ENCODE data around the gene NTM. TPM values are rescaled to one million over a fixed set of nuclear protein-coding genes. Genes with fewer than 3 reads are reported as not detected.
A peak's percentile ranks its signal among the peaks of the same experiment; 100 is the strongest.
"Not testable (repeated sequence)": the region's sequence is repeated elsewhere in the genome, so short reads cannot be mapped to it uniquely, and the experiment has no call there.

The NTM gene
- total RNA-seq, 1 donor from 2014 or later, result 4.3 TPM

DNA sequence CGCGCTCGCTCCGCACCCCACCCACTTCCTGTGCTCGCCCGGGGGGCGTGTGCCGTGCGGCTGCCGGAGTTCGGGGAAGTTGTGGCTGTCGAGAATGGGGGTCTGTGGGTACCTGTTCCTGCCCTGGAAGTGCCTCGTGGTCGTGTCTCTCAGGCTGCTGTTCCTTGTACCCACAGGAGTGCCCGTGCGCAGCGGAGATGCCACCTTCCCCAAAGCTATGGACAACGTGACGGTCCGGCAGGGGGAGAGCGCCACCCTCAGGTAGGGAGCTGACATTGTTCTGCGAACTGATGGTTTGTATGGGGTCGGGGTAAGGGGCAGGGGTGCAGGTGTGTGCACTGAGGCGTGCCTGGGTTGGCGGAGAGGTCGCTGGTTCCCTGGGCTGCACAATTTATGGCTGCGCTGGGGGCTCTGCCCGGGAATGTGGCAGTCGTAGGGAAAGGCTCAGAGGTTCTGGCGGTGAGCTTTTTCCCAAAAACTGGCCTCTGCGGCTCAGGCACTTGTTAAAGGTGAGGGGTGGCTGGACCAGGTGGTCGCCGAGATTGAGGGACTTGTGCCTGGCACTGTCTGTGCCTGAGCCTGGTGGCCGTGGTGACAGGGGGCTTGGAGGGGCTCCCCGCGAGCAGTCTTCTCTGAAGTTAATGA, 541.1 kb downstream of the NTM start:
- H3K36me3 Mint-ChIP-seq (ENCODE audit: insufficient read depth); H3K4me1 Mint-ChIP-seq (ENCODE audit: low read depth); DNase-seq (ENCODE audit: low spot score, unreplicated experiment); H3K27ac Mint-ChIP-seq; H3K9me3 Mint-ChIP-seq (ENCODE audit: low read depth): not testable (repeated sequence)
- Mint-ChIP-seq H3K4me3 (ENCODE audit: low read depth) (peak overlapping the region; percentile 83), H3K27me3 (peaks cover 70% of the 10 kb centered on the region)
- TF ChIP-seq, protein P1, sequence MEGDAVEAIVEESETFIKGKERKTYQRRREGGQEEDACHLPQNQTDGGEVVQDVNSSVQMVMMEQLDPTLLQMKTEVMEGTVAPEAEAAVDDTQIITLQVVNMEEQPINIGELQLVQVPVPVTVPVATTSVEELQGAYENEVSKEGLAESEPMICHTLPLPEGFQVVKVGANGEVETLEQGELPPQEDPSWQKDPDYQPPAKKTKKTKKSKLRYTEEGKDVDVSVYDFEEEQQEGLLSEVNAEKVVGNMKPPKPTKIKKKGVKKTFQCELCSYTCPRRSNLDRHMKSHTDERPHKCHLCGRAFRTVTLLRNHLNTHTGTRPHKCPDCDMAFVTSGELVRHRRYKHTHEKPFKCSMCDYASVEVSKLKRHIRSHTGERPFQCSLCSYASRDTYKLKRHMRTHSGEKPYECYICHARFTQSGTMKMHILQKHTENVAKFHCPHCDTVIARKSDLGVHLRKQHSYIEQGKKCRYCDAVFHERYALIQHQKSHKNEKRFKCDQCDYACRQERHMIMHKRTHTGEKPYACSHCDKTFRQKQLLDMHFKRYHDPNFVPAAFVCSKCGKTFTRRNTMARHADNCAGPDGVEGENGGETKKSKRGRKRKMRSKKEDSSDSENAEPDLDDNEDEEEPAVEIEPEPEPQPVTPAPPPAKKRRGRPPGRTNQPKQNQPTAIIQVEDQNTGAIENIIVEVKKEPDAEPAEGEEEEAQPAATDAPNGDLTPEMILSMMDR (IDR thresholded peaks at IDR 0.05; ENCODE audit: unreplicated experiment), result peak; percentile 63

DNA sequence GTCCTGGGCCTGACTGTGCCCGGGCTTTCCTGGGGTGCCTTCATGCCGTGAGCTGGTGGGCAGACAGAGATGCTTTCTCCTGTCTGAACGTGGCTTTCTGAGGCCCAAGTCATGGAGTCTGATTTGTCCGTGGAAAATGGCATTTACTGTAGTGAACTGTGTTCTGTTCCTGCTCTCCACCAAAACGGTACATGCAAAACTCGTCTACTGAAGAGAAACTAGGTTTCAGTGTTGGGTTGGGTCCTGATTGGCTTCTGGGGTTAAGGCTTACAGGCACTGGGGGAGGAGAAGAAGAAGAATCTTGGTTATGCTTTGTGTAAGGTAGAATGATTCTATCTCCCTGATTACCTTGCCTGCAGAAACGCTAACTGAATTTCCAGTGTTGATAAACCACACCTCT, 541.7 kb downstream of the NTM start:
- Mint-ChIP-seq H3K27me3 (peaks cover 68% of the 10 kb centered on the region), H3K9me3 (ENCODE audit: low read depth) (no peaks in the 10 kb centered on the region), H3K4me1 (ENCODE audit: low read depth) (peaks cover 4% of the 10 kb centered on the region), H3K36me3 (ENCODE audit: insufficient read depth) (no peaks in the 10 kb centered on the region), H3K27ac (no peak overlapping the region), H3K4me3 (ENCODE audit: low read depth) (peak overlapping the region; percentile 83)
- no peak for DNase-seq (ENCODE audit: low spot score, unreplicated experiment)
- TF ChIP-seq, protein P1 (IDR thresholded peaks at IDR 0.05; ENCODE audit: unreplicated experiment), result no peak

DNA sequence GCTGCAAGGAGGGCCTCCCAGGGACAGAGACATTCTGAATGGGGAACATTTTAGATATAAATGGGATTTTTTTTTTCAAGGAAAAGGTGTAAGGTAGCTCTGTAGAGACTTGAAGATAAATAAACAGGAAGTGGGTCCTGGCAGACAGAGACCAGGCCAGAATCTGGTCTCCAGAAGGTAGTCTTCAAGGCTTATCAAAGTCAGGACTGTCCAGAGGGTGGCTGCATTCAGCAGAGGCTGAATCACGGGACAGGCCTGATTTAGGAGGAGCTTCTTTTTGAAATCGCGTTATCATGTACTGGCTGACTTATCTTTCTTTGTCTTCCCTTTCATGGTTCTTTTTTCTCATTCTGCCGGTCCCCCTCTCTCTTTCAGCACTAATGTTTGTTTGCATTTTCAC, 542.9 kb downstream of the NTM start:
- Mint-ChIP-seq H3K27ac (no peak overlapping the region), H3K36me3 (ENCODE audit: insufficient read depth) (no peaks in the 10 kb centered on the region), H3K27me3 (peaks cover 60% of the 10 kb centered on the region), H3K4me3 (ENCODE audit: low read depth) (no peak overlapping the region), H3K9me3 (ENCODE audit: low read depth) (no peaks in the 10 kb centered on the region), H3K4me1 (ENCODE audit: low read depth) (peaks cover 4% of the 10 kb centered on the region)
- TF ChIP-seq, protein P1 (IDR thresholded peaks at IDR 0.05; ENCODE audit: unreplicated experiment), result no peak
- DNase-seq (ENCODE audit: low spot score, unreplicated experiment), result no peak

DNA sequence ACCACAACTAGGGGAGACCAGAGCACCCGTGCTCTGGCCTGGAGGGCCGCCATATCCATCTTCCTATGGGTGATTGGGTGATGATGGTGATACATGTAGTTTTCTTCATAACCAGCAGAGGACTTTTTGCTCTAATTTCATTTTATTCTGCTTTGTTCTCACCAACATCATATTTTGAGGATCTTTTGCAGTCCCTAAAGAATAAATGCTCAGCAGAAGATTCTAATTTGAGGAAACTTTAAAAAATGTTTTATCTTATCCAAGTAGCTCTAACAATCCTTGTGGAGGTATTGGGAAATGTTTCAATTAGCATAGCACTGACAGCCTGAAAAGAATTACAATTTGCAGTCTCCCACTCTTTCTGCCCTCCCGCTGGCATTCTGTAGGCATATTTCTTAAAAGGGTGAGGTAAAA, 544.0 kb downstream of the NTM start:
- Mint-ChIP-seq H3K9me3 (ENCODE audit: low read depth) (no peaks in the 10 kb centered on the region), H3K36me3 (ENCODE audit: insufficient read depth) (no peaks in the 10 kb centered on the region), H3K4me3 (ENCODE audit: low read depth) (no peak overlapping the region), H3K27ac (no peak overlapping the region), H3K4me1 (ENCODE audit: low read depth) (peaks cover 4% of the 10 kb centered on the region), H3K27me3 (peaks cover 53% of the 10 kb centered on the region)
- TF ChIP-seq, protein P1 (IDR thresholded peaks at IDR 0.05; ENCODE audit: unreplicated experiment), result peak; percentile 34
- no peak for DNase-seq (ENCODE audit: low spot score, unreplicated experiment)

DNA sequence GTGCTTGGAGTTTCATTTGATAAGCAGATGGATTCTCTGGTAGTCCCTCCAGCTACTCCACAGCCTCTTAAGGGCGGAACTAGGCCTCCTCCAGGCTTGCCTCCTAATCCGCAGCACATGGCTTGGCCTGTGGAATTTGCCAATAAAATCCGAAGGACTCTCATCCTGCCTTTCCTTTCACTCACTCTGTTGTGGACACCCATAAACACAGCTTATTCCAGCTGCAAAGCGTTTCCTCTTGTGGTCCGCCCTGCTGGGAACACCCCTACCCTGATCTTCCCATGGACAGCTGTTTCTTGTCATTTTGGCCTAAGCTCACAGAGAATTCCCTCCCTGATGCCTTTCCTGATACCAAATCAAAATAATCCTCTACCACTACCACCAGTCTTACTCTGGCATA, 546.2 kb downstream of the NTM start:
- TF ChIP-seq, protein P1 (IDR thresholded peaks at IDR 0.05; ENCODE audit: unreplicated experiment), result no peak
- Mint-ChIP-seq H3K9me3 (ENCODE audit: low read depth) (no peaks in the 10 kb centered on the region), H3K4me3 (ENCODE audit: low read depth) (no peak overlapping the region), H3K4me1 (ENCODE audit: low read depth) (no peaks in the 10 kb centered on the region), H3K27me3 (peaks cover 38% of the 10 kb centered on the region), H3K36me3 (ENCODE audit: insufficient read depth) (no peaks in the 10 kb centered on the region), H3K27ac (no peak overlapping the region)
- DNase-seq (ENCODE audit: low spot score, unreplicated experiment), result no peak
